GM23338 (cell line): Measurements from ENCODE around the gene LRR1. TPM values are rescaled to one million over a fixed set of nuclear protein-coding genes. Genes with fewer than 3 reads are reported as not detected.

Experiments
- ATAC-seq: fragments of 200-7000 bp; cut with Tn5 transposase; 3 replicates; pipeline ENCODE4 v1.9.1; 2020
- DNase-seq: peaks from one replicate; pipeline ENCODE4 v3.0.0-alpha.2; 2015; ENCODE audit warnings: low spot score
- H2AFZ ChIP-seq: fragments of 200-600 bp; sonication (generic); 2 replicates; pipeline ENCODE4 v1.8.0; 2016; ENCODE audit warnings: antibody characterized with exemption, mild to moderate bottlenecking, moderate library complexity
- H3F3A ChIP-seq: fragments of 200-600 bp; sonication (generic); replicated peaks from 2 replicates; pipeline ENCODE4 v1.8.0; 2017; ENCODE audit warnings: antibody characterized with exemption, mixed run types, low read depth
- H3K27ac ChIP-seq: fragments of 200-600 bp; sonication (generic); 2 replicates; pipeline ENCODE4 v1.6.1; 2016; ENCODE audit warnings: low read depth
- H3K27me3 ChIP-seq: fragments of 200-600 bp; sonication (generic); 2 replicates; pipeline ENCODE4 v1.8.0; 2016; ENCODE audit warnings: mild to moderate bottlenecking, mixed run types, moderate library complexity; ENCODE audit not compliant: insufficient read depth
- H3K36me3 ChIP-seq: fragments of 200-600 bp; sonication (generic); 2 replicates; pipeline ENCODE4 v1.8.0; 2016; ENCODE audit warnings: mild to moderate bottlenecking; ENCODE audit not compliant: insufficient read depth
- H3K4me1 ChIP-seq: fragments of 200-600 bp; sonication (generic); 2 replicates; pipeline ENCODE4 v1.8.0; 2016; ENCODE audit warnings: mild to moderate bottlenecking, moderate library complexity; ENCODE audit not compliant: insufficient read depth
- H3K4me2 ChIP-seq: fragments of 200-600 bp; sonication (generic); 2 replicates; pipeline ENCODE4 v1.7.1; 2017; ENCODE audit warnings: mixed run types
- H3K4me3 ChIP-seq: fragments of 200-600 bp; sonication (generic); 2 replicates; pipeline ENCODE4 v1.6.1; 2016; ENCODE audit warnings: mixed run types
- H3K79me2 ChIP-seq: fragments of 200-600 bp; sonication (generic); replicated peaks from 2 replicates; pipeline ENCODE4 v1.8.0; 2017; ENCODE audit warnings: mild to moderate bottlenecking; ENCODE audit not compliant: insufficient read depth
- H3K9me2 ChIP-seq: fragments of 200-600 bp; sonication (generic); 2 replicates; pipeline ENCODE4 v1.8.0; 2017; ENCODE audit not compliant: insufficient read depth
- H4K20me1 ChIP-seq: fragments of 200-600 bp; sonication (generic); replicated peaks from 2 replicates; pipeline ENCODE4 v1.8.0; 2017; ENCODE audit warnings: mild to moderate bottlenecking; ENCODE audit not compliant: insufficient read depth
- H3K27ac Mint-ChIP-seq: 2 replicates; pipeline ENCODE4 v1.8.0; 2020; ENCODE audit warnings: inconsistent platforms, mild to moderate bottlenecking, moderate library complexity, mixed read lengths
- H3K27me3 Mint-ChIP-seq: 3 replicates; pipeline ENCODE4 v1.8.0; 2022; ENCODE audit warnings: low read depth, mild to moderate bottlenecking, moderate library complexity, mixed read lengths, inconsistent platforms; ENCODE audit not compliant: insufficient read depth, poor library complexity
- H3K36me3 Mint-ChIP-seq: 3 replicates; pipeline ENCODE4 v1.8.0; 2021; ENCODE audit warnings: low read depth, mild to moderate bottlenecking, inconsistent platforms, moderate library complexity, mixed read lengths
- H3K4me1 Mint-ChIP-seq: 3 replicates; pipeline ENCODE4 v1.8.0; 2020; ENCODE audit warnings: mild to moderate bottlenecking, inconsistent platforms, mixed read lengths
- H3K4me3 Mint-ChIP-seq: 3 replicates; pipeline ENCODE4 v1.8.0; 2021; ENCODE audit warnings: moderate library complexity, mild to moderate bottlenecking, inconsistent platforms, mixed read lengths
- H3K9me3 Mint-ChIP-seq: 3 replicates; pipeline ENCODE4 v1.8.0; 2020; ENCODE audit warnings: moderate library complexity, mild to moderate bottlenecking, inconsistent platforms, mixed read lengths
- CREB1 ChIP-seq: fragments of 250-450 bp; sonication (Bioruptor Pico); IDR thresholded peaks from 2 replicates; pipeline ENCODE4 v1.5.0; 2020; ENCODE audit warnings: low read depth, mild to moderate bottlenecking, moderate library complexity
- EZH2 ChIP-seq: fragments of 200-600 bp; sonication (generic); IDR thresholded peaks from one replicate; pipeline ENCODE4 v1.8.0; 2017; ENCODE audit warnings: antibody characterized with exemption, mild to moderate bottlenecking, low read depth; ENCODE audit not compliant: unreplicated experiment
- EZH2phosphoT487 ChIP-seq: fragments of 200-600 bp; sonication (generic); IDR thresholded peaks from one replicate; pipeline ENCODE4 v1.8.1; 2018; ENCODE audit warnings: antibody characterized with exemption; ENCODE audit not compliant: unreplicated experiment
- JUNB ChIP-seq: IDR thresholded peaks from one replicate; pipeline ENCODE4 v1.6.1; 2016; ENCODE audit warnings: antibody characterized with exemption; ENCODE audit not compliant: unreplicated experiment
- NANOG ChIP-seq: IDR thresholded peaks from 2 replicates; pipeline ENCODE4 v1.6.1; 2016; ENCODE audit warnings: antibody characterized with exemption, borderline replicate concordance
- POLR2AphosphoS5 ChIP-seq: IDR thresholded peaks from 2 replicates; pipeline ENCODE4 v1.6.1; 2016; ENCODE audit warnings: antibody characterized with exemption, low read depth
- STAT1 ChIP-seq: IDR thresholded peaks from one replicate; pipeline ENCODE4 v1.6.1; 2016; ENCODE audit warnings: antibody characterized with exemption; ENCODE audit not compliant: unreplicated experiment
- ZNF114 ChIP-seq: fragments of 250-450 bp; sonication (Bioruptor Pico); IDR thresholded peaks from 2 replicates; pipeline ENCODE4 v1.5.0; 2020; ENCODE audit warnings: mild to moderate bottlenecking, moderate library complexity
- ZNF331 ChIP-seq: fragments of 250-450 bp; sonication (Bioruptor Pico); IDR thresholded peaks from 2 replicates; pipeline ENCODE4 v1.5.0; 2020; ENCODE audit warnings: low read depth, mild to moderate bottlenecking, moderate library complexity
- polyA plus RNA-seq: library from polyadenylated mRNA; unstranded; fragments of >200 nt; fragmentation: Nextera tagmentation; extraction: Ambion mirVana; gene quantifications from 2 replicates; pipeline ENCODE4 v1.2.1, GENCODE V29; 2016
- total RNA-seq: library from RNA; depleted of rRNA; stranded (reverse); fragments of >200 nt; shearing (Covaris generic); gene quantifications from 2 replicates; pipeline ENCODE4 v1.2.3, GENCODE V29; 2014
- TF ChIP-seq, protein P1 (sequence below), 2 experiments: fragments of 200-600 bp in 1 of 2; sonication (generic) in 1 of 2; conservative IDR thresholded peaks; 2 replicates each; pipeline versions ENCODE4 v1.5.1 to v1.6.1; 2016 to 2017; ENCODE audit warnings: antibody characterized with exemption in 2 of 2, low read depth in 2 of 2, mild to moderate bottlenecking in 2 of 2, moderate library complexity in 1 of 2
- TF ChIP-seq, protein P2 (sequence below): IDR thresholded peaks from one replicate; pipeline ENCODE4 v1.6.1; 2018; ENCODE audit warnings: antibody characterized with exemption; ENCODE audit not compliant: unreplicated experiment
- TF ChIP-seq, protein P3 (sequence below): IDR thresholded peaks from 2 replicates; pipeline ENCODE4 v1.6.1; 2016; ENCODE audit warnings: antibody characterized with exemption
- TF ChIP-seq, protein P4 (sequence below): fragments of 250-450 bp; sonication (Bioruptor Pico); IDR thresholded peaks from 2 replicates; pipeline ENCODE4 v1.5.0; 2020; ENCODE audit warnings: mild to moderate bottlenecking, moderate library complexity

LRR1 gene
- total and polyA plus RNA-seq, 2 experiments from 2014 or later = 31.8 to 41.9 TPM

DNA sequence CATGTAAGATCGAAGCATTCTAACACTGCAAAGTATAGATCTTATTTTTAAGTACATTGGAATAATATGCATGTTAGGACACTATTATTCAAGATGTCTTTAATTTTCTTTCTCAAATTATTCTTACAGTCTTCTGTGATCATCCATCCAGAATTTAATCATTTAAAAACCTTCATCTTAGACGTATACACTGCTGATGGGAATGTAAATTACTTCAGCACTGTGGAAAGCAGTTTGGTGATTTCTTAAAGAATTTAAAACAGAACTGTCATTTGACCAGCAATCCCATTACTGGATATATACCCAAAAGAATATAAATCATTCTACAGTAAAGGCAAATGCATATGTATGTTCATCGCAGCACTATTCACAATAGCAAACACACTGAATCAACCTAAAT is 9.4 kb upstream of the LRR1 start:
- Histone ChIP-seq H3K4me3 (no peak overlapping the region), H3K4me2 (no peak overlapping the region), H3K9me2 (no peaks in the 10 kb centered on the region), H3K4me1 (0 out of 2 replicates have a peak, but pooled peaks cover 1% of the 10 kb centered on the region), H4K20me1 (peaks cover 9% of the 10 kb centered on the region), H3K27ac (no peak overlapping the region), H2AFZ (no peak overlapping the region), H3K27me3 (no peaks in the 10 kb centered on the region), H3K36me3 (peaks cover 6% of the 10 kb centered on the region), H3F3A (no peaks in the 10 kb centered on the region; the same call in 1 of the 2 replicates), H3K79me2 (peaks cover 18% of the 10 kb centered on the region)
- H3K4me3 Mint-ChIP-seq = no peak overlapping the region
- peaks cover 2% of the 10 kb centered on the region; the same call in 2 of the 3 replicates for H3K4me1 Mint-ChIP-seq
- H3K27ac Mint-ChIP-seq = no peak overlapping the region
- peaks cover 10% of the 10 kb centered on the region; the same call in 2 of the 3 replicates for H3K9me3 Mint-ChIP-seq
- peaks cover 21% of the 10 kb centered on the region for H3K36me3 Mint-ChIP-seq
- peaks cover 24% of the 10 kb centered on the region for H3K27me3 Mint-ChIP-seq
- TF ChIP-seq STAT1 = no peak
- no peak for TF ChIP-seq NANOG
- TF ChIP-seq, protein P1, sequence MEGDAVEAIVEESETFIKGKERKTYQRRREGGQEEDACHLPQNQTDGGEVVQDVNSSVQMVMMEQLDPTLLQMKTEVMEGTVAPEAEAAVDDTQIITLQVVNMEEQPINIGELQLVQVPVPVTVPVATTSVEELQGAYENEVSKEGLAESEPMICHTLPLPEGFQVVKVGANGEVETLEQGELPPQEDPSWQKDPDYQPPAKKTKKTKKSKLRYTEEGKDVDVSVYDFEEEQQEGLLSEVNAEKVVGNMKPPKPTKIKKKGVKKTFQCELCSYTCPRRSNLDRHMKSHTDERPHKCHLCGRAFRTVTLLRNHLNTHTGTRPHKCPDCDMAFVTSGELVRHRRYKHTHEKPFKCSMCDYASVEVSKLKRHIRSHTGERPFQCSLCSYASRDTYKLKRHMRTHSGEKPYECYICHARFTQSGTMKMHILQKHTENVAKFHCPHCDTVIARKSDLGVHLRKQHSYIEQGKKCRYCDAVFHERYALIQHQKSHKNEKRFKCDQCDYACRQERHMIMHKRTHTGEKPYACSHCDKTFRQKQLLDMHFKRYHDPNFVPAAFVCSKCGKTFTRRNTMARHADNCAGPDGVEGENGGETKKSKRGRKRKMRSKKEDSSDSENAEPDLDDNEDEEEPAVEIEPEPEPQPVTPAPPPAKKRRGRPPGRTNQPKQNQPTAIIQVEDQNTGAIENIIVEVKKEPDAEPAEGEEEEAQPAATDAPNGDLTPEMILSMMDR (conservative IDR thresholded peaks at IDR 0.05; ENCODE audit: low read depth in 2 of 2) = no peak
- TF ChIP-seq CREB1 (CRISPR knock-in tag) = no peak
- TF ChIP-seq, protein P2, sequence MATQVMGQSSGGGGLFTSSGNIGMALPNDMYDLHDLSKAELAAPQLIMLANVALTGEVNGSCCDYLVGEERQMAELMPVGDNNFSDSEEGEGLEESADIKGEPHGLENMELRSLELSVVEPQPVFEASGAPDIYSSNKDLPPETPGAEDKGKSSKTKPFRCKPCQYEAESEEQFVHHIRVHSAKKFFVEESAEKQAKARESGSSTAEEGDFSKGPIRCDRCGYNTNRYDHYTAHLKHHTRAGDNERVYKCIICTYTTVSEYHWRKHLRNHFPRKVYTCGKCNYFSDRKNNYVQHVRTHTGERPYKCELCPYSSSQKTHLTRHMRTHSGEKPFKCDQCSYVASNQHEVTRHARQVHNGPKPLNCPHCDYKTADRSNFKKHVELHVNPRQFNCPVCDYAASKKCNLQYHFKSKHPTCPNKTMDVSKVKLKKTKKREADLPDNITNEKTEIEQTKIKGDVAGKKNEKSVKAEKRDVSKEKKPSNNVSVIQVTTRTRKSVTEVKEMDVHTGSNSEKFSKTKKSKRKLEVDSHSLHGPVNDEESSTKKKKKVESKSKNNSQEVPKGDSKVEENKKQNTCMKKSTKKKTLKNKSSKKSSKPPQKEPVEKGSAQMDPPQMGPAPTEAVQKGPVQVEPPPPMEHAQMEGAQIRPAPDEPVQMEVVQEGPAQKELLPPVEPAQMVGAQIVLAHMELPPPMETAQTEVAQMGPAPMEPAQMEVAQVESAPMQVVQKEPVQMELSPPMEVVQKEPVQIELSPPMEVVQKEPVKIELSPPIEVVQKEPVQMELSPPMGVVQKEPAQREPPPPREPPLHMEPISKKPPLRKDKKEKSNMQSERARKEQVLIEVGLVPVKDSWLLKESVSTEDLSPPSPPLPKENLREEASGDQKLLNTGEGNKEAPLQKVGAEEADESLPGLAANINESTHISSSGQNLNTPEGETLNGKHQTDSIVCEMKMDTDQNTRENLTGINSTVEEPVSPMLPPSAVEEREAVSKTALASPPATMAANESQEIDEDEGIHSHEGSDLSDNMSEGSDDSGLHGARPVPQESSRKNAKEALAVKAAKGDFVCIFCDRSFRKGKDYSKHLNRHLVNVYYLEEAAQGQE = no peak
- TF ChIP-seq EZH2phosphoT487 = no peak
- TF ChIP-seq ZNF114 (CRISPR knock-in tag) = no peak
- TF ChIP-seq ZNF331 (CRISPR knock-in tag) = no peak
- TF ChIP-seq, protein P3, sequence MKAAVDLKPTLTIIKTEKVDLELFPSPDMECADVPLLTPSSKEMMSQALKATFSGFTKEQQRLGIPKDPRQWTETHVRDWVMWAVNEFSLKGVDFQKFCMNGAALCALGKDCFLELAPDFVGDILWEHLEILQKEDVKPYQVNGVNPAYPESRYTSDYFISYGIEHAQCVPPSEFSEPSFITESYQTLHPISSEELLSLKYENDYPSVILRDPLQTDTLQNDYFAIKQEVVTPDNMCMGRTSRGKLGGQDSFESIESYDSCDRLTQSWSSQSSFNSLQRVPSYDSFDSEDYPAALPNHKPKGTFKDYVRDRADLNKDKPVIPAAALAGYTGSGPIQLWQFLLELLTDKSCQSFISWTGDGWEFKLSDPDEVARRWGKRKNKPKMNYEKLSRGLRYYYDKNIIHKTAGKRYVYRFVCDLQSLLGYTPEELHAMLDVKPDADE = no peak
- no peak for TF ChIP-seq EZH2
- TF ChIP-seq POLR2AphosphoS5 = no peak
- TF ChIP-seq, protein P4, sequence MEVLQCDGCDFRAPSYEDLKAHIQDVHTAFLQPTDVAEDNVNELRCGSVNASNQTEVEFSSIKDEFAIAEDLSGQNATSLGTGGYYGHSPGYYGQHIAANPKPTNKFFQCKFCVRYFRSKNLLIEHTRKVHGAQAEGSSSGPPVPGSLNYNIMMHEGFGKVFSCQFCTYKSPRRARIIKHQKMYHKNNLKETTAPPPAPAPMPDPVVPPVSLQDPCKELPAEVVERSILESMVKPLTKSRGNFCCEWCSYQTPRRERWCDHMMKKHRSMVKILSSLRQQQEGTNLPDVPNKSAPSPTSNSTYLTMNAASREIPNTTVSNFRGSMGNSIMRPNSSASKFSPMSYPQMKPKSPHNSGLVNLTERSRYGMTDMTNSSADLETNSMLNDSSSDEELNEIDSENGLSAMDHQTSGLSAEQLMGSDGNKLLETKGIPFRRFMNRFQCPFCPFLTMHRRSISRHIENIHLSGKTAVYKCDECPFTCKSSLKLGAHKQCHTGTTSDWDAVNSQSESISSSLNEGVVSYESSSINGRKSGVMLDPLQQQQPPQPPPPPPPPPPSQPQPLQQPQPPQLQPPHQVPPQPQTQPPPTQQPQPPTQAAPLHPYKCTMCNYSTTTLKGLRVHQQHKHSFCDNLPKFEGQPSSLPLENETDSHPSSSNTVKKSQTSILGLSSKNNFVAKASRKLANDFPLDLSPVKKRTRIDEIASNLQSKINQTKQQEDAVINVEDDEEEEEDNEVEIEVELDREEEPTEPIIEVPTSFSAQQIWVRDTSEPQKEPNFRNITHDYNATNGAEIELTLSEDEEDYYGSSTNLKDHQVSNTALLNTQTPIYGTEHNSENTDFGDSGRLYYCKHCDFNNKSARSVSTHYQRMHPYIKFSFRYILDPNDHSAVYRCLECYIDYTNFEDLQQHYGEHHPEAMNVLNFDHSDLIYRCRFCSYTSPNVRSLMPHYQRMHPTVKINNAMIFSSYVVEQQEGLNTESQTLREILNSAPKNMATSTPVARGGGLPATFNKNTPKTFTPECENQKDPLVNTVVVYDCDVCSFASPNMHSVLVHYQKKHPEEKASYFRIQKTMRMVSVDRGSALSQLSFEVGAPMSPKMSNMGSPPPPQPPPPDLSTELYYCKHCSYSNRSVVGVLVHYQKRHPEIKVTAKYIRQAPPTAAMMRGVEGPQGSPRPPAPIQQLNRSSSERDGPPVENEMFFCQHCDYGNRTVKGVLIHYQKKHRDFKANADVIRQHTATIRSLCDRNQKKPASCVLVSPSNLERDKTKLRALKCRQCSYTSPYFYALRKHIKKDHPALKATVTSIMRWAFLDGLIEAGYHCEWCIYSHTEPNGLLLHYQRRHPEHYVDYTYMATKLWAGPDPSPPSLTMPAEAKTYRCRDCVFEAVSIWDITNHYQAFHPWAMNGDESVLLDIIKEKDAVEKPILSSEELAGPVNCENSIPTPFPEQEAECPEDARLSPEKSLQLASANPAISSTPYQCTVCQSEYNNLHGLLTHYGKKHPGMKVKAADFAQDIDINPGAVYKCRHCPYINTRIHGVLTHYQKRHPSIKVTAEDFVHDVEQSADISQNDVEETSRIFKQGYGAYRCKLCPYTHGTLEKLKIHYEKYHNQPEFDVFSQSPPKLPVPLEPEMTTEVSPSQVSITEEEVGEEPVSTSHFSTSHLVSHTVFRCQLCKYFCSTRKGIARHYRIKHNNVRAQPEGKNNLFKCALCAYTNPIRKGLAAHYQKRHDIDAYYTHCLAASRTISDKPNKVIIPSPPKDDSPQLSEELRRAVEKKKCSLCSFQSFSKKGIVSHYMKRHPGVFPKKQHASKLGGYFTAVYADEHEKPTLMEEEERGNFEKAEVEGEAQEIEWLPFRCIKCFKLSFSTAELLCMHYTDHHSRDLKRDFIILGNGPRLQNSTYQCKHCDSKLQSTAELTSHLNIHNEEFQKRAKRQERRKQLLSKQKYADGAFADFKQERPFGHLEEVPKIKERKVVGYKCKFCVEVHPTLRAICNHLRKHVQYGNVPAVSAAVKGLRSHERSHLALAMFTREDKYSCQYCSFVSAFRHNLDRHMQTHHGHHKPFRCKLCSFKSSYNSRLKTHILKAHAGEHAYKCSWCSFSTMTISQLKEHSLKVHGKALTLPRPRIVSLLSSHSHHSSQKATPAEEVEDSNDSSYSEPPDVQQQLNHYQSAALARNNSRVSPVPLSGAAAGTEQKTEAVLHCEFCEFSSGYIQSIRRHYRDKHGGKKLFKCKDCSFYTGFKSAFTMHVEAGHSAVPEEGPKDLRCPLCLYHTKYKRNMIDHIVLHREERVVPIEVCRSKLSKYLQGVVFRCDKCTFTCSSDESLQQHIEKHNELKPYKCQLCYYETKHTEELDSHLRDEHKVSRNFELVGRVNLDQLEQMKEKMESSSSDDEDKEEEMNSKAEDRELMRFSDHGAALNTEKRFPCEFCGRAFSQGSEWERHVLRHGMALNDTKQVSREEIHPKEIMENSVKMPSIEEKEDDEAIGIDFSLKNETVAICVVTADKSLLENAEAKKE (CRISPR knock-in tag) = no peak
- TF ChIP-seq JUNB = no peak
- ATAC-seq (no peak), DNase-seq (no peak)
